GM12878 (cell line): ENCODE results near the gene TULP4.

Experiments used
- ASH2L ChIP-seq: fragments of 300-600, 200-600 bp; sonication (generic); IDR thresholded peaks from 2 replicates; pipeline ENCODE4 v1.6.1; 2017; ENCODE audit warnings: low read depth, mild to moderate bottlenecking, borderline replicate concordance
- EP300 ChIP-seq, 2 experiments: fragments of 150-350 bp in 1 of 2; IDR thresholded peaks; 2 replicates each; pipeline ENCODE4 v1.6.1; 2011 to 2012; ENCODE audit warnings: low read depth in 2 of 2, low read length in 2 of 2, borderline replicate concordance in 1 of 2, improper control_type of control experiment in 1 of 2, inconsistent platforms in 1 of 2; ENCODE audit not compliant: control insufficient read depth in 1 of 2
- NR2C2 ChIP-seq: IDR thresholded peaks from 2 replicates; pipeline ENCODE4 v1.6.1; 2011; ENCODE audit warnings: borderline replicate concordance, low read depth; ENCODE audit not compliant: control insufficient read depth, insufficient read length
- POLR2A ChIP-seq: IDR thresholded peaks from 2 replicates; pipeline ENCODE4 v1.6.1; 2011; ENCODE audit warnings: low read depth, mild to moderate bottlenecking, low read length
- SMC3 ChIP-seq: IDR thresholded peaks from 2 replicates; pipeline ENCODE4 v1.6.1; 2011; ENCODE audit warnings: low read length, improper control_type of control experiment, borderline replicate concordance
- TCF3 ChIP-seq: IDR thresholded peaks from 2 replicates; pipeline ENCODE4 v1.6.1; 2012; ENCODE audit warnings: low read depth, mild to moderate bottlenecking, low read length, borderline replicate concordance; ENCODE audit not compliant: insufficient read depth
- ZBED1 ChIP-seq: IDR thresholded peaks from 2 replicates; pipeline ENCODE4 v1.6.1; 2016; ENCODE audit warnings: borderline replicate concordance

DNA sequence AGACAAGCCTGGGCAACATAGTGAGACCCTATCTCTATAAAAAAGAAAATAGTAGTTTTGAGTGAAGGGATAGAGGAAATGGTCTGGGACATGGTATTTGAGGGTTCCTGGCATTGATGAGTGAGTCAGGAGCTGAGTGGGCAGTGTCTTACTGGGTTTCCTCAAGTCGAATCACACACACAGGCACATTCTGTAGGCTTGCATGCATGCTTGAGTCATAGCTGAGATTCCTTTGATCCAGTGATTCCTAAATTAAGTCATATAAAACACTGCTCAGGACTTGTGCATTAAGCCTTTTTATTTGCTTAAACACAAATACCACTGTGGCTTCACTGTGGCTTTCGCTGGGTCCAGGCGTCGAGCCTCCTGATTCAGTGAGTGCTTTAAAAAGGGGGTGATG lies 175.8 kb downstream of the TULP4 start:
- TF ChIP-seq EP300 (IDR thresholded peaks at IDR 0.05; ENCODE audit: borderline replicate concordance in 1 of 2, control insufficient read depth in 1 of 2, low read depth in 2 of 2, low read length in 2 of 2) (no peak), POLR2A (no peak), TCF3 (no peak), NR2C2 (no peak), ASH2L (no peak), SMC3 (no peak), ZBED1 (no peak)
